SK-N-MC (cell line): Measurements from ENCODE around the gene TRIM24.

ENCODE experiments used
- EZH2 ChIP-seq: fragments of 200-600 bp; sonication (generic); IDR thresholded peaks from one replicate; pipeline ENCODE4 v1.6.1; 2017; ENCODE audit warnings: antibody characterized with exemption
- FOXP2 ChIP-seq: optimal IDR thresholded peaks from 2 replicates; pipeline ENCODE3; 2011; ENCODE audit warnings: mild to moderate bottlenecking, moderate library complexity; ENCODE audit not compliant: insufficient read depth; ENCODE audit errors: extremely low read length, control extremely low read depth
- POLR2AphosphoS5 ChIP-seq: IDR thresholded peaks from 2 replicates; pipeline ENCODE4 v1.6.1; 2012; ENCODE audit warnings: mild to moderate bottlenecking, low read depth, low read length, borderline replicate concordance

DNA sequence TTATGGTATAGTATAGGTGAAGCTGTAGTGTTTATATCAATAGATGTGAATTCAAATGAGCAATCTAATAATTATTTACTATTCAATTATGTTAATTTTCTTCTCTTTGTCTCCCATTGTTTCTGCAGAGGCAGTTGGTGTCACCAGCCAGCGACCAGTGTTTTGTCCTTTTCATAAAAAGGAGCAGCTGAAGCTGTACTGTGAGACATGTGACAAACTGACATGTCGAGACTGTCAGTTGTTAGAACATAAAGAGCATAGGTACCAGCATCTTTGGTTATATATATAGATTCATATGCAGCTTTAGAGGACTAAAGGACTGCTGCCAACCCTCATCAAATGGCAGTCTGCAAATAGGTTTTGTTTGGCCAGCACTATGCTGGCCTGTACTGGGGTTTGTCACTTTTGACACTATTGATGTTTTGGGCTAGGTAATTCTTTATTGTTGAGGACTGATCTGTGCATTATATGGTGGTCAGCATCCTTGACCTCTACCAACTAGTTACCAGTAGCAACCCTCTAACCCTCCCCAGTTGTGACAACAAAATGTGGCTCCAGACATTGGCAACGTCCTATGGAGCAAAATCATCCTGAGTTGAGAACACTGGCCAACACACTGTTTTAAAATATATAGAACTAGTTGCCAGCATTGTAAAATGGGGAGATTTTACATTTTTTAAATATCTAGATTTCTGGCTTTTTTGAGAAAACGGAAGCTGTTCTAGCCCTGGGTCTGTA is 59.2 kb downstream of the TRIM24 start:
- no peak for TF ChIP-seq POLR2AphosphoS5
- no peak for TF ChIP-seq EZH2
- TF ChIP-seq FOXP2: no peak
